ENCODE data around the gene TSPAN9.

DNA sequence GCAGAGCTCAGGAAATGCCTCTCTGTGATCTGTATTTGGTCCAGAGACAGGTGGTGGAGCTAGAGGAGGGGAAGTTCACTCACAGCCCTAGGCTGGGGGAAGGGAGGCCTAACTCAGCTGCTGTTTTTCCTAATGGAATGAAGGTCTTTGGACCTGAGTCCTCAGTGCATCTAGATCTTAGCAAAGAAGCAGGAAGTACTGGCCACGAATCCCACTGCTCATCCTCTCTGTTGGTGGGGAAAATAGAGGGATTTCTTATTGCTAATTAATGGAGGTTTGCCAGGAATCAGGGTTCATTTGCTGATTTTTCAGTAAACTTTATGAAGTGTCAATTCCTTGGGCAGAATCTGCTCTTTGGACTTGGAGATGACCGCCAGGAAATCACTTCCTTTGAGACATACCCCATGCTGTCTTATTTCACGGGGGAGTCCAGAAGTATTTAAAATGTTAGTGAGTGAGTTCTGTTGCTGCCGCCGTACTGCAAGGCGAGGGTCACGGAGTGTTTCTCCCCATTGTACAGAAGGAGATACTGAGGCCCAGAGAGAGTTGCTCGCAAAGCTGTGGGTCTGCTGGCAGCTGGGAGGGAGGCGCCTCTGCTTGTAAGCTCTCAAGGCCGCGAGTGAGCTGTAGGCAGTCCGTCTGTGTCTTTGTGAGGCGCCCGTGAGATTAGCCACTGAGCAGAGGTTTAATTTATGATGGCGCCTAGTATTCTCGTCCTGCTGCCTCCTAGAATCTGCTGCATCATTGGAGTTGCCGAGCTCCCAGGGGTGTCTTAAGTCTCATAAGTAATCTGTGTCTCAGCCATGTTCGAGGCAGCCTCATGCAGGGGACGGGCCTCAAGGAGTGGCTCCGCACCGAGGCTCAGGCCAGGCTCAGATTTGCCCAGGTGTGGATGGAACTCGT is 88.2 kb downstream of the TSPAN9 start:
- TF ChIP-seq, protein P1, sequence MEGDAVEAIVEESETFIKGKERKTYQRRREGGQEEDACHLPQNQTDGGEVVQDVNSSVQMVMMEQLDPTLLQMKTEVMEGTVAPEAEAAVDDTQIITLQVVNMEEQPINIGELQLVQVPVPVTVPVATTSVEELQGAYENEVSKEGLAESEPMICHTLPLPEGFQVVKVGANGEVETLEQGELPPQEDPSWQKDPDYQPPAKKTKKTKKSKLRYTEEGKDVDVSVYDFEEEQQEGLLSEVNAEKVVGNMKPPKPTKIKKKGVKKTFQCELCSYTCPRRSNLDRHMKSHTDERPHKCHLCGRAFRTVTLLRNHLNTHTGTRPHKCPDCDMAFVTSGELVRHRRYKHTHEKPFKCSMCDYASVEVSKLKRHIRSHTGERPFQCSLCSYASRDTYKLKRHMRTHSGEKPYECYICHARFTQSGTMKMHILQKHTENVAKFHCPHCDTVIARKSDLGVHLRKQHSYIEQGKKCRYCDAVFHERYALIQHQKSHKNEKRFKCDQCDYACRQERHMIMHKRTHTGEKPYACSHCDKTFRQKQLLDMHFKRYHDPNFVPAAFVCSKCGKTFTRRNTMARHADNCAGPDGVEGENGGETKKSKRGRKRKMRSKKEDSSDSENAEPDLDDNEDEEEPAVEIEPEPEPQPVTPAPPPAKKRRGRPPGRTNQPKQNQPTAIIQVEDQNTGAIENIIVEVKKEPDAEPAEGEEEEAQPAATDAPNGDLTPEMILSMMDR (IDR thresholded peaks at IDR 0.05): no peak
- no peak for TF ChIP-seq EZH2 (IDR thresholded peaks at IDR 0.05)
- no peak for TF ChIP-seq EZH2phosphoT487 (IDR thresholded peaks at IDR 0.05)
